ENCODE results near the gene C1orf105. TPM values are rescaled to one million over a fixed set of nuclear protein-coding genes. Genes with fewer than 3 reads are reported as not detected.
A peak's percentile ranks its signal among the peaks of the same experiment; 100 is the strongest.

C1orf105 gene
- total and polyA plus RNA-seq, 8 donors: 0.27 TPM; not detected in 7

GRCh38 chr1:172442404-172442803 is 21.9 kb downstream of the C1orf105 start:
- ATAC-seq (no peak), DNase-seq (no peak)
- no peak overlapping the region for H3K27ac ChIP-seq
- peaks cover 10 to 32% of the 10 kb centered on the region in 2 donors for H3K4me1 ChIP-seq
- H3K4me3 ChIP-seq: no peak overlapping the region
- no peak for TF ChIP-seq CTCF (IDR thresholded peaks at IDR 0.05)
- no peaks in the 10 kb centered on the region for H3K27me3 ChIP-seq
- intact Hi-C loops (cut with DNase I): no loop called here
- H3K9me3 ChIP-seq: peaks cover 0 to 4% of the 10 kb centered on the region in 2 donors
- peaks cover 0 to 6% of the 10 kb centered on the region in 2 donors for H3K36me3 ChIP-seq

GRCh38 chr1:172442843-172443565 is 22.5 kb downstream of the C1orf105 start:
- peaks cover 10 to 38% of the 10 kb centered on the region in 2 donors for H3K4me1 ChIP-seq
- peaks cover 0 to 6% of the 10 kb centered on the region in 2 donors for H3K36me3 ChIP-seq
- H3K27me3 ChIP-seq: no peaks in the 10 kb centered on the region
- TF ChIP-seq CTCF (IDR thresholded peaks at IDR 0.05): no peak
- DNase-seq (no peak), ATAC-seq (no peak)
- intact Hi-C loops (cut with DNase I): no loop called here
- H3K27ac ChIP-seq: peak overlapping the region in 1 of 2 donors; percentile 87
- peak overlapping the region; percentile 80 to 81 for H3K4me3 ChIP-seq
- peaks cover 0 to under 1% of the 10 kb centered on the region in 2 donors for H3K9me3 ChIP-seq

- peak within 1 kb of the TSS; percentile 76 to 87 for H3K27ac ChIP-seq
- no peaks in the 10 kb centered on the region for H3K9me3 ChIP-seq
- peak; percentile 84 to 99 (median 93) for DNase-seq
- no peaks in the 10 kb centered on the region for H3K27me3 ChIP-seq
- intact Hi-C loops (cut with DNase I): no loop called here
- H3K36me3 ChIP-seq: peaks cover 0 to 6% of the 10 kb centered on the region in 2 donors
- peak; percentile 97 for ATAC-seq
- peaks cover 10 to 45% of the 10 kb centered on the region in 2 donors for H3K4me1 ChIP-seq
- H3K4me3 ChIP-seq: peak within 1 kb of the TSS; percentile 80 to 81
- TF ChIP-seq CTCF (IDR thresholded peaks at IDR 0.05): peak; percentile 84 to 91
Observed at GRCh38 chr1:172443666-172444453, 23.4 kb downstream of the C1orf105 start, which contains the start of gene PIGC. Gene PIGC (minus strand): TSS chr1:172444069. CDS start chr1:172442622, 1,447 bp downstream.

GRCh38 chr1:172446547-172446946 is 26.1 kb downstream of the C1orf105 start:
- intact Hi-C loops (cut with DNase I): no loop called here
- peak overlapping the region in 1 of 2 donors; percentile 27 for H3K27ac ChIP-seq
- no peak overlapping the region for H3K4me3 ChIP-seq
- TF ChIP-seq CTCF (IDR thresholded peaks at IDR 0.05): no peak
- H3K4me1 ChIP-seq: peaks cover 22 to 60% of the 10 kb centered on the region in 2 donors
- peaks cover 0 to 6% of the 10 kb centered on the region in 2 donors for H3K36me3 ChIP-seq
- no peaks in the 10 kb centered on the region for H3K9me3 ChIP-seq
- DNase-seq (no peak), ATAC-seq (no peak)
- no peaks in the 10 kb centered on the region for H3K27me3 ChIP-seq

- H3K36me3 ChIP-seq: no peaks in the 10 kb centered on the region
- TF ChIP-seq CTCF (IDR thresholded peaks at IDR 0.05): no peak
- intact Hi-C loops (cut with DNase I): no loop called here
- no peak overlapping the region for H3K27ac ChIP-seq
- no peak overlapping the region for H3K4me3 ChIP-seq
- no peaks in the 10 kb centered on the region for H3K27me3 ChIP-seq
- no peaks in the 10 kb centered on the region for H3K9me3 ChIP-seq
- ATAC-seq (no peak), DNase-seq (no peak)
- H3K4me1 ChIP-seq: peaks cover 19 to 50% of the 10 kb centered on the region in 2 donors
Observed at GRCh38 chr1:172447641-172448040, 27.2 kb downstream of the C1orf105 start.
